Measurements from ENCODE around the gene SLC9A9. TPM values are rescaled to one million over a fixed set of nuclear protein-coding genes. Genes with fewer than 3 reads are reported as not detected.

The SLC9A9 gene
- total and polyA plus RNA-seq, 12 donors, result 1.3 to 8.4 (median 3.0) TPM

- H3K36me3 ChIP-seq, result no peaks in the 10 kb centered on the region
- H3K4me1 ChIP-seq, result no peaks in the 10 kb centered on the region
- H3K4me3 ChIP-seq, result no peak overlapping the region
- TF ChIP-seq CTCF (IDR thresholded peaks at IDR 0.05), result no peak
- H3K27ac ChIP-seq, result no peak overlapping the region
- DNase-seq (no peak), ATAC-seq (no peak)
- 85 to 86% methylated on average over 2 of the region's 2 CpGs for WGBS, 2 donors
- no peaks in the 10 kb centered on the region for H3K9me3 ChIP-seq
- no peaks in the 10 kb centered on the region for H3K27me3 ChIP-seq
- intact Hi-C loops (cut with DNase I), result no loop called here
These were observed 352.7 kb downstream of the SLC9A9 start for GRCh38 chr3:143495527-143495926.

- Histone ChIP-seq H3K4me1 (no peaks in the 10 kb centered on the region), H3K36me3 (no peaks in the 10 kb centered on the region), H3K27me3 (no peaks in the 10 kb centered on the region), H3K27ac (no peak overlapping the region), H3K9me3 (no peaks in the 10 kb centered on the region), H3K4me3 (no peak overlapping the region)
- intact Hi-C loops (cut with DNase I), result no loop called here
- ATAC-seq, result no peak
- DNase-seq, result no peak
- no peak for TF ChIP-seq CTCF (IDR thresholded peaks at IDR 0.05)
These were observed 361.7 kb downstream of the SLC9A9 start for GRCh38 chr3:143486611-143487010.

- no peaks in the 10 kb centered on the region for H3K4me1 ChIP-seq
- DNase-seq (no peak), ATAC-seq (no peak)
- intact Hi-C loops (cut with DNase I), result no loop called here
- H3K4me3 ChIP-seq, result no peak overlapping the region
- H3K27ac ChIP-seq, result no peak overlapping the region
- no peaks in the 10 kb centered on the region for H3K9me3 ChIP-seq
- no peaks in the 10 kb centered on the region for H3K27me3 ChIP-seq
- TF ChIP-seq CTCF (IDR thresholded peaks at IDR 0.05), result no peak
- WGBS, 2 donors, result 80 to 82% methylated on average over 4 of the region's 4 CpGs
- H3K36me3 ChIP-seq, result no peaks in the 10 kb centered on the region
These were observed 363.3 kb downstream of the SLC9A9 start for GRCh38 chr3:143484846-143485512.

GRCh38 chr3:143483214-143483613, 365.1 kb downstream of the SLC9A9 start:
- TF ChIP-seq CTCF (IDR thresholded peaks at IDR 0.05), result no peak

More at GRCh38 chr3:143483214-143483613, 365.1 kb downstream of the SLC9A9 start:
- Histone ChIP-seq H3K4me3 (no peak overlapping the region), H3K36me3 (no peaks in the 10 kb centered on the region), H3K9me3 (no peaks in the 10 kb centered on the region), H3K27me3 (no peaks in the 10 kb centered on the region), H3K4me1 (no peaks in the 10 kb centered on the region), H3K27ac (no peak overlapping the region)
- DNase-seq (no peak), ATAC-seq (no peak)
- intact Hi-C loops (cut with DNase I), result no loop called here

All from heart right ventricle (tissue), 16 donors.